Neural cell (in vitro differentiated cells): Measurements from ENCODE around the gene ANGPT4. TPM values are rescaled to one million over a fixed set of nuclear protein-coding genes. Genes with fewer than 3 reads are reported as not detected.

Experiments
- H2AFZ ChIP-seq: fragments of 200-600, 300-800 bp; sonication (generic), shearing (Covaris generic); 2 replicates; pipeline ENCODE4 v1.6.0; 2014; ENCODE audit warnings: low read depth, mild to moderate bottlenecking, antibody characterized with exemption, low read length, moderate library complexity
- H3F3A ChIP-seq: fragments of 200-600 bp; shearing (Covaris generic); 2 replicates; pipeline ENCODE4 v1.6.1; 2016; ENCODE audit warnings: mild to moderate bottlenecking, moderate library complexity, mixed read lengths, antibody characterized with exemption, low read length; ENCODE audit not compliant: insufficient read depth, poor library complexity, severe bottlenecking
- H3K27ac ChIP-seq: fragments of 200-600, 300-800 bp; sonication (generic), shearing (Covaris generic); 2 replicates; pipeline ENCODE4 v1.5.1; 2014; ENCODE audit warnings: mild to moderate bottlenecking, low read length, moderate library complexity
- H3K27me3 ChIP-seq: fragments of 300-800, 200-600 bp; sonication (generic), shearing (Covaris generic); 2 replicates; pipeline ENCODE4 v1.6.0; 2014; ENCODE audit warnings: mild to moderate bottlenecking, low read depth, low read length, moderate library complexity; ENCODE audit not compliant: insufficient read depth
- H3K36me3 ChIP-seq: fragments of 300-800, 200-600 bp; sonication (generic), shearing (Covaris generic); 2 replicates; pipeline ENCODE4 v1.5.1; 2014; ENCODE audit warnings: mild to moderate bottlenecking, antibody characterized with exemption, low read length, moderate library complexity; ENCODE audit not compliant: insufficient read depth
- H3K4me2 ChIP-seq: fragments of 300-800, 200-600 bp; sonication (generic), shearing (Covaris generic); 2 replicates; pipeline ENCODE4 v1.6.0; 2014; ENCODE audit warnings: mild to moderate bottlenecking, low read length
- H3K4me3 ChIP-seq: fragments of 300-800, 200-600 bp; sonication (generic), shearing (Covaris generic); 2 replicates; pipeline ENCODE4 v1.5.1; 2014; ENCODE audit warnings: mild to moderate bottlenecking, low read length, moderate library complexity
- H3K79me2 ChIP-seq: fragments of 200-600 bp; shearing (Covaris generic); replicated peaks from 2 replicates; pipeline ENCODE4 v1.6.0; 2014; ENCODE audit warnings: mild to moderate bottlenecking, low read length, moderate library complexity; ENCODE audit not compliant: insufficient read depth
- H3K9ac ChIP-seq: fragments of 300-800, 200-600 bp; sonication (generic), shearing (Covaris generic); 2 replicates; pipeline ENCODE4 v1.6.1; 2016; ENCODE audit warnings: mild to moderate bottlenecking, low read length, mixed read lengths
- H3K9me2 ChIP-seq: fragments of 200-600 bp; shearing (Covaris generic); 2 replicates; pipeline ENCODE4 v1.6.1; 2016; ENCODE audit warnings: mild to moderate bottlenecking, low read length, mixed read lengths; ENCODE audit not compliant: insufficient read depth
- H3K9me3 ChIP-seq: fragments of 200-600, 300-800 bp; sonication (generic), shearing (Covaris generic); 2 replicates; pipeline ENCODE4 v1.6.1; 2016; ENCODE audit warnings: mild to moderate bottlenecking, mixed run types, low read length, moderate library complexity, mixed read lengths
- H4K20me1 ChIP-seq: fragments of 200-600 bp; shearing (Covaris generic); 2 replicates; pipeline ENCODE4 v1.6.1; 2016; ENCODE audit warnings: mild to moderate bottlenecking, mixed run types; ENCODE audit not compliant: insufficient read depth
- CTCF ChIP-seq: fragments of 450-650 bp; IDR thresholded peaks from 2 replicates; pipeline ENCODE4 v1.5.1; 2014; ENCODE audit warnings: antibody characterized with exemption, mild to moderate bottlenecking, moderate library complexity; ENCODE audit not compliant: poor library complexity, severe bottlenecking
- EP300 ChIP-seq: fragments of 450-650 bp; conservative IDR thresholded peaks from 2 replicates; pipeline ENCODE4 v1.6.1; 2014; ENCODE audit warnings: antibody characterized with exemption, mild to moderate bottlenecking, moderate library complexity; ENCODE audit not compliant: poor library complexity, severe bottlenecking
- EZH2 ChIP-seq: fragments of 200-600, 300-800 bp; shearing (Covaris generic), sonication (generic); IDR thresholded peaks from 2 replicates; pipeline ENCODE4 v1.6.1; 2014; ENCODE audit warnings: antibody characterized with exemption, low read length, borderline replicate concordance, mild to moderate bottlenecking; ENCODE audit not compliant: insufficient read depth, poor library complexity, severe bottlenecking
- MXI1 ChIP-seq: fragments of 450-650 bp; conservative IDR thresholded peaks from 2 replicates; pipeline ENCODE4 v1.6.1; 2014; ENCODE audit warnings: antibody characterized with exemption, mild to moderate bottlenecking; ENCODE audit not compliant: poor library complexity, severe bottlenecking
- POLR2AphosphoS5 ChIP-seq: IDR thresholded peaks from 2 replicates; pipeline ENCODE4 v1.6.1; 2012
- RAD21 ChIP-seq: fragments of 450-650 bp; conservative IDR thresholded peaks from 2 replicates; pipeline ENCODE4 v1.6.1; 2014; ENCODE audit warnings: antibody characterized with exemption, mild to moderate bottlenecking, moderate library complexity
- REST ChIP-seq: IDR thresholded peaks from 2 replicates; pipeline ENCODE4 v1.6.1; 2012; ENCODE audit warnings: borderline replicate concordance
- SMC3 ChIP-seq: fragments of 450-650 bp; conservative IDR thresholded peaks from 2 replicates; pipeline ENCODE4 v1.6.1; 2014; ENCODE audit warnings: antibody characterized with exemption, mild to moderate bottlenecking, moderate library complexity; ENCODE audit not compliant: poor library complexity
- TAF1 ChIP-seq: IDR thresholded peaks from 2 replicates; pipeline ENCODE4 v1.6.1; 2012; ENCODE audit warnings: low read depth
- polyA plus RNA-seq: library from polyadenylated mRNA; depleted of rRNA; stranded (reverse); fragments of >200 nt; gene quantifications from 2 replicates; pipeline ENCODE4 v1.2.3, GENCODE V29; 2014

Gene ANGPT4
- polyA plus RNA-seq, 1 donor from 2014 or later: not detected

GRCh38 chr20:839015-839414 is 77.1 kb downstream of the ANGPT4 start:
- Histone ChIP-seq H3K4me3 (no peak overlapping the region), H3K4me2 (no peak overlapping the region), H3K9ac (no peak overlapping the region), H3K27me3 (peaks cover 37% of the 10 kb centered on the region), H3K27ac (no peak overlapping the region), H3F3A (no peaks in the 10 kb centered on the region), H3K9me3 (no peaks in the 10 kb centered on the region), H3K9me2 (no peaks in the 10 kb centered on the region), H3K79me2 (no peaks in the 10 kb centered on the region), H4K20me1 (no peaks in the 10 kb centered on the region), H3K36me3 (no peaks in the 10 kb centered on the region), H2AFZ (no peak overlapping the region)
- TF ChIP-seq RAD21 (no peak), SMC3 (no peak), REST (no peak), MXI1 (no peak), EP300 (no peak), EZH2 (no peak), CTCF (no peak), POLR2AphosphoS5 (no peak), TAF1 (no peak)

GRCh38 chr20:836190-836589 is 79.9 kb downstream of the ANGPT4 start:
- Histone ChIP-seq H3K4me2 (no peak overlapping the region), H3K9me3 (no peaks in the 10 kb centered on the region), H3K9me2 (no peaks in the 10 kb centered on the region), H3K27me3 (peaks cover 12% of the 10 kb centered on the region), H3F3A (no peaks in the 10 kb centered on the region), H2AFZ (no peak overlapping the region), H3K36me3 (no peaks in the 10 kb centered on the region), H4K20me1 (no peaks in the 10 kb centered on the region), H3K9ac (no peak overlapping the region), H3K27ac (no peak overlapping the region), H3K4me3 (no peak overlapping the region), H3K79me2 (no peaks in the 10 kb centered on the region)
- TF ChIP-seq MXI1 (no peak), RAD21 (no peak), TAF1 (no peak), POLR2AphosphoS5 (no peak), EZH2 (no peak), EP300 (no peak), SMC3 (no peak), REST (no peak), CTCF (no peak)
